ENCODE data around the gene GGN. TPM values are rescaled to one million over a fixed set of nuclear protein-coding genes. Genes with fewer than 3 reads are reported as not detected.

The GGN gene
- total RNA-seq, 1 experiment from 2014 or later = 1.5 TPM

GRCh38 chr19:38377052-38377451, 10.8 kb downstream of the GGN start:
- Histone ChIP-seq H3K18ac (ENCODE audit: insufficient read length, low read depth, low read length) (no peak overlapping the region), H2BK15ac (ENCODE audit: low read depth, low read length) (no peak overlapping the region), H3T11ph (ENCODE audit: low read length) (no peak overlapping the region), H4K5ac (ENCODE audit: insufficient read length, low read depth, low read length) (no peak overlapping the region), H3K23me2 (ENCODE audit: insufficient read length, low read depth, low read length, poor library complexity, severe bottlenecking) (peaks cover 12% of the 10 kb centered on the region), H3K9me3 (ENCODE audit: control insufficient read depth, low read depth, low read length) (no peaks in the 10 kb centered on the region), H3K27me3 (ENCODE audit: insufficient read depth, low read length) (no peaks in the 10 kb centered on the region), H3K4ac (ENCODE audit: low read depth, low read length) (no peak overlapping the region), H3K27ac (ENCODE audit: insufficient read length, low read depth, low read length) (no peak overlapping the region), H3K9ac (ENCODE audit: extremely low read depth, insufficient read length, low read length) (no peak overlapping the region), H3K4me2 (ENCODE audit: insufficient read depth, insufficient read length, low read length) (no peak overlapping the region), H4K20me1 (ENCODE audit: control insufficient read depth, insufficient read depth, insufficient read length) (peaks cover 3% of the 10 kb centered on the region), H4K8ac (replicated peaks; ENCODE audit: insufficient read length, low read depth, low read length) (no peak overlapping the region), H3K23ac (ENCODE audit: insufficient read length, low read depth, low read length) (no peak overlapping the region), H2BK20ac (ENCODE audit: low read depth, low read length, poor library complexity, severe bottlenecking) (no peak overlapping the region), H2AK5ac (ENCODE audit: insufficient read length, low read length) (no peak overlapping the region), H4K91ac (ENCODE audit: insufficient read length, low read depth, low read length) (no peak overlapping the region), H3K79me2 (ENCODE audit: insufficient read depth, low read length) (peaks cover 16% of the 10 kb centered on the region; the same call in 1 of the 2 replicates), H2AFZ (ENCODE audit: low read length) (no peak overlapping the region), H3K4me1 (ENCODE audit: insufficient read depth, low read length) (no peaks in the 10 kb centered on the region), H2BK120ac (ENCODE audit: low read depth, low read length, poor library complexity, severe bottlenecking) (no peak overlapping the region), H2BK12ac (ENCODE audit: insufficient read length, low read depth, low read length) (no peak overlapping the region), H2BK5ac (ENCODE audit: insufficient read length, low read length) (no peak overlapping the region), H3K14ac (ENCODE audit: insufficient read depth, low read length) (no peak overlapping the region), H3K56ac (ENCODE audit: insufficient read length, low read depth, low read length) (no peak overlapping the region), H3K79me1 (ENCODE audit: insufficient read depth, low read depth, low read length, poor library complexity, severe bottlenecking) (peaks cover 12% of the 10 kb centered on the region)
- H3K27ac Mint-ChIP-seq = no peak overlapping the region
- DNase-seq = no peak
- no peaks in the 10 kb centered on the region for H3K9me3 Mint-ChIP-seq
- H3K36me3 Mint-ChIP-seq (ENCODE audit: insufficient read depth in 1 of 3, low read depth in 3 of 3) = peaks cover 27 to 46% (median 37%) of the 10 kb centered on the region in 3 experiments; a peak in 6 of 7 replicates
- H3K4me1 Mint-ChIP-seq = peaks cover 14 to 18% of the 10 kb centered on the region in 2 experiments
- 0 out of 5 replicates have a peak overlapping the region, but pooled peaks of 1 of the 2 experiments have one; percentile 99 for H3K4me3 Mint-ChIP-seq
- no CpG with 5 or more reads among the region's 4 CpGs for WGBS (ENCODE audit: extremely low coverage, insufficient read length, low lambda C conversion rate)
- TF ChIP-seq CTCF (conservative IDR thresholded peaks at IDR 0.05) = no peak
- peaks cover 7% of the 10 kb centered on the region for H3K27me3 Mint-ChIP-seq (ENCODE audit: low read depth)

All from H9 (cell line).